Immature natural killer cell (primary cell): ENCODE results near the gene SOWAHA. TPM values are rescaled to one million over a fixed set of nuclear protein-coding genes. Genes with fewer than 3 reads are reported as not detected.
"Not testable (repeated sequence)": the region's sequence is repeated elsewhere in the genome, so short reads cannot be mapped to it uniquely, and the experiment has no call there.

Source experiments
- DNase-seq, 3 donors: peaks; one replicate each; pipeline ENCODE4 v3.0.0; 2022; ENCODE audit warnings: mixed read lengths in 1 of 3
- H3K27ac Mint-ChIP-seq, 6 donors: one replicate each; pipeline ENCODE4 v1.8.0; 2020; ENCODE audit warnings: mixed read lengths in 6 of 6, mild to moderate bottlenecking in 5 of 6, inconsistent platforms in 4 of 6, moderate library complexity in 3 of 6
- H3K27me3 Mint-ChIP-seq, 3 donors: one replicate each; pipeline ENCODE4 v1.8.0; 2020 to 2021; ENCODE audit warnings: low read depth in 3 of 3, mild to moderate bottlenecking in 3 of 3, mixed read lengths in 3 of 3, moderate library complexity in 3 of 3, inconsistent platforms in 1 of 3
- H3K36me3 Mint-ChIP-seq, 3 donors: one replicate each; pipeline ENCODE4 v1.8.0; 2020; ENCODE audit warnings: mixed read lengths in 3 of 3, inconsistent platforms in 2 of 3, mild to moderate bottlenecking in 2 of 3
- H3K4me1 Mint-ChIP-seq, 2 donors: one replicate each; pipeline ENCODE4 v1.8.0; 2020; ENCODE audit warnings: inconsistent platforms in 2 of 2, mild to moderate bottlenecking in 2 of 2, mixed read lengths in 2 of 2, moderate library complexity in 1 of 2
- H3K4me3 Mint-ChIP-seq, 5 donors: one replicate each; pipeline ENCODE4 v1.8.0; 2020; ENCODE audit warnings: mild to moderate bottlenecking in 5 of 5, mixed read lengths in 5 of 5, inconsistent platforms in 3 of 5, moderate library complexity in 3 of 5
- H3K9me3 Mint-ChIP-seq, 6 donors: one replicate each; pipeline ENCODE4 v1.8.0; 2020; ENCODE audit warnings: mild to moderate bottlenecking in 6 of 6, mixed read lengths in 6 of 6, inconsistent platforms in 4 of 6, moderate library complexity in 3 of 6
- polyA plus RNA-seq, 3 donors: library from polyadenylated mRNA; unstranded; fragments of 300-500 nt; fragmentation: Illumina TruSeq; gene quantifications; one replicate each; pipeline ENCODE4 v1.2.3, GENCODE V29; 2021

SOWAHA gene
- polyA plus RNA-seq, 3 donors from 2014 or later: not detected

DNA sequence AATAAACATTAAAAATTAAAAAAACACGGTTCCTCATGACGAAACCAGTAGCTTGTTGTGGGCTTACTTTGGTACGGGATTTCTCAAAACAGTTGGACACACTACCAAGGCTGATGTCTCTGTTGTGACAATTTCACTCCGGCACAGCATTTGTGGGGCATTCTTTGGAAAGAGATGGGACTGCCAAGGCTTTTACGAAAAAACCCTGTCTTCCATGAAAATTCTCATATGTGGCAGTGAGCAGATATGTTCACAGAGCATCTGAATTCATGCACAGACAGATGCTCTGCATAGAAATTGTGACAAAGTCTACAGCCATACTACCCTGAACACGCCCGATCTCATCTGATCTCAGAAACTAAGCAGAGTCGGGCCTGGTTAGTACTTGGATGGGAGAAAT, 35.2 kb downstream of the SOWAHA start:
- H3K9me3 Mint-ChIP-seq: no peaks in the 10 kb centered on the region
- no peaks in the 10 kb centered on the region for H3K4me1 Mint-ChIP-seq

GRCh38 chr5:132849347-132849746, 36.2 kb downstream of the SOWAHA start:
- Mint-ChIP-seq H3K4me1 (no peaks in the 10 kb centered on the region), H3K27ac (no peak overlapping the region), H3K9me3 (no peaks in the 10 kb centered on the region), H3K4me3 (no peak overlapping the region), H3K27me3 (no peaks in the 10 kb centered on the region), H3K36me3 (no peaks in the 10 kb centered on the region)
- DNase-seq: no peak

More for the DNA sequence above, 35.2 kb downstream of the SOWAHA start:
- no peaks in the 10 kb centered on the region for H3K27me3 Mint-ChIP-seq
- no peaks in the 10 kb centered on the region for H3K36me3 Mint-ChIP-seq
- H3K27ac Mint-ChIP-seq: no peak overlapping the region
- H3K4me3 Mint-ChIP-seq: no peak overlapping the region
- no peak for DNase-seq

DNA sequence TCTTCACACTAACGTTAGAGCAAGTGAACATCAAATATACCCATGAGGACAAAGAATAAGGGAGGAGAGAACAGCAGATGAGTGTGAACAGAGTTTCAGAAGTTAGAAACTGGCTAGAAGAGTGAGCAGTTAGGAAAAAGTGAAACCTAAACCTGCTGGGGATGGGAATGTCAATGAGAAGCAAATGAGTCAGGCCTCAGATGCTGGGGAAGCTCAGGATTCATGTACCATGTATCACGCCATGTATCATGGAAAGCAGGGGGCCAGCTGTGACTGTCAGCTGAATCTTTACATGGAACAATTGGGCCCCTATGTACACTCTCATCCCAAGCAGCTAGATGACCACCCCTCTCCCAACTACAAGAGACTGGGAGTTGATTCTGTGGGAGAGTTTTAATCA, 37.0 kb downstream of the SOWAHA start:
- no peak overlapping the region for H3K4me3 Mint-ChIP-seq
- H3K27ac Mint-ChIP-seq: no peak overlapping the region
- H3K4me1 Mint-ChIP-seq: no peaks in the 10 kb centered on the region

GRCh38 chr5:132853323-132853722, 40.2 kb downstream of the SOWAHA start:
- Mint-ChIP-seq H3K9me3 (no peaks in the 10 kb centered on the region), H3K4me3 (no peak overlapping the region), H3K27me3 (peaks cover 3 to 7% (median 5%) of the 10 kb centered on the region in 3 donors), H3K36me3 (no peaks in the 10 kb centered on the region), H3K27ac (no peak overlapping the region), H3K4me1 (no peaks in the 10 kb centered on the region)
- no peak for DNase-seq

More for the DNA sequence above, 37.0 kb downstream of the SOWAHA start:
- no peaks in the 10 kb centered on the region for H3K27me3 Mint-ChIP-seq
- H3K36me3 Mint-ChIP-seq: no peaks in the 10 kb centered on the region
- H3K9me3 Mint-ChIP-seq: no peaks in the 10 kb centered on the region
- DNase-seq: no peak

DNA sequence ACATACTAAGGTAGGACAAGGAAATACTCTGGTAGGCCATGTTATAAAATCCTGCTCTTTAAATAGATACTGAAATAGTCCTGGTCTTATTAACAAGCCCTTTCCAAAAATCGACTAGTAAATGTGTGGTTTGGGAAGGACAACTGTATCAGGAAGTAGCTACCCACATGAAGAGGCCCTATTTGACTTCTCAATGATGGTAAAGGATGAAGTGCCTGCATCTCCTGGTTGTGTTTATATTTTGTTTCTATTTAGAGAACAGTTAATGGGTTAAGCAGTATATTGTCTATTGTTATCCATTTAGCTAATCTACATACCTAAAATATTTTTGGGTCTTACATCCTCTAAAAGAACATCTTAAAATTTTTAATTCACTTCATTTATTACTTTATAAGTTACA, 40.7 kb downstream of the SOWAHA start:
- H3K27me3 Mint-ChIP-seq: peaks cover 3 to 7% (median 5%) of the 10 kb centered on the region in 3 donors
- DNase-seq: no peak
- no peaks in the 10 kb centered on the region for H3K4me1 Mint-ChIP-seq
- H3K4me3 Mint-ChIP-seq: no peak overlapping the region
- H3K9me3 Mint-ChIP-seq: no peaks in the 10 kb centered on the region
- no peaks in the 10 kb centered on the region for H3K36me3 Mint-ChIP-seq
- H3K27ac Mint-ChIP-seq: no peak overlapping the region

GRCh38 chr5:132854301-132854700, 41.2 kb downstream of the SOWAHA start:
- no peak overlapping the region for H3K27ac Mint-ChIP-seq
- H3K27me3 Mint-ChIP-seq: peaks cover 3 to 7% (median 5%) of the 10 kb centered on the region in 3 donors
- no peak overlapping the region for H3K4me3 Mint-ChIP-seq
- H3K9me3 Mint-ChIP-seq: no peaks in the 10 kb centered on the region
- no peaks in the 10 kb centered on the region for H3K4me1 Mint-ChIP-seq
- H3K36me3 Mint-ChIP-seq: no peaks in the 10 kb centered on the region
- no peak for DNase-seq

DNA sequence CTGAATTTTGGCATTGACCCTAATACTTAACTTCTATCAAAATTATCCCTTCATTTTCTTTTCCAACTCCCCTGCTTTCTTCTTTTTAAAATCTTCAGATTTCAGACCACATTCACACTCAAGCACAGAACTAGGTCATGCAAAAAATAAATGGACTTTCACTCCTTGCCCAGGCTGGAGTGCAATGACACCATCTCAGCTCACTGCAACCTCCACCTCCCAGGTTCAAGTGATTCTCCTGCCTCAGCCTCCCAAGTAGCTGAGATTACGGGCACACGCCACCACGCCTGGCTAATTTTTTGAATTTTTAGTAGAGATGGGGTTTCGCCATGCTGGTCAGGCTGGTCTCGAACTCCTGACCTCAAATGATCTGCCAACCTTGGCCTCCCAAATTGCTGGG, 41.9 kb downstream of the SOWAHA start:
- not testable (repeated sequence) for H3K36me3 Mint-ChIP-seq, DNase-seq, H3K4me1 Mint-ChIP-seq, H3K27ac Mint-ChIP-seq, H3K4me3 Mint-ChIP-seq, H3K9me3 Mint-ChIP-seq, H3K27me3 Mint-ChIP-seq

DNA sequence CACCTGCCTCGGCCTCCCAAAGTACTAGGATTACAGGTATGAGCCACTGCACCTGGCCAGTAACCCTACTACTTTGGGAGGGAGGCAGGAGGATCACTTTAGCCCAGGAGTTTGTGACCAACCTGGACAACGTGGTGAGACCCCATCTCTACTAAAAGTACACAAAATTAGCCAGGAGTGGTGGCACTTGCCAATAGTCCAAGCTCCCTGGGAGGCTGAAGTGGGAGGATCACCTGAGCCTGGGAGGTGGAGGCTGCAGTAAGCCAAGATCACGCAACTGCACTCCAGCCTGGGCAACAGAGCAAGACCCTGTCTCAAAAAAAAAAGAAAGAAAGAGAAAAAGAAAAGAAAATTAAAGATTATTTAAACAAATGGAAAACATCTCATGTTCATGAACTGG, 42.9 kb downstream of the SOWAHA start:
- no peaks in the 10 kb centered on the region for H3K36me3 Mint-ChIP-seq
- no peak for DNase-seq
- no peaks in the 10 kb centered on the region for H3K4me1 Mint-ChIP-seq
- no peak overlapping the region for H3K27ac Mint-ChIP-seq
- H3K9me3 Mint-ChIP-seq: no peaks in the 10 kb centered on the region
- no peak overlapping the region for H3K4me3 Mint-ChIP-seq
- H3K27me3 Mint-ChIP-seq: peaks cover 3 to 10% (median 7%) of the 10 kb centered on the region in 3 donors

GRCh38 chr5:132859889-132860437, 46.9 kb downstream of the SOWAHA start:
- Mint-ChIP-seq H3K36me3 (no peaks in the 10 kb centered on the region), H3K4me3 (no peak overlapping the region), H3K4me1 (no peaks in the 10 kb centered on the region), H3K27me3 (peaks cover 5 to 10% (median 7%) of the 10 kb centered on the region in 3 donors), H3K9me3 (no peaks in the 10 kb centered on the region), H3K27ac (no peak overlapping the region)
- DNase-seq: no peak

- no peak overlapping the region for H3K27ac Mint-ChIP-seq
- no peak overlapping the region for H3K4me3 Mint-ChIP-seq
- H3K4me1 Mint-ChIP-seq: peaks cover 6 to 7% of the 10 kb centered on the region in 2 donors
- no peaks in the 10 kb centered on the region for H3K9me3 Mint-ChIP-seq
- H3K36me3 Mint-ChIP-seq: no peaks in the 10 kb centered on the region
- no peak for DNase-seq
- H3K27me3 Mint-ChIP-seq: peaks cover 7% of the 10 kb centered on the region in 3 donors
Observed at GRCh38 chr5:132860742-132861141, 47.6 kb downstream of the SOWAHA start.

DNA sequence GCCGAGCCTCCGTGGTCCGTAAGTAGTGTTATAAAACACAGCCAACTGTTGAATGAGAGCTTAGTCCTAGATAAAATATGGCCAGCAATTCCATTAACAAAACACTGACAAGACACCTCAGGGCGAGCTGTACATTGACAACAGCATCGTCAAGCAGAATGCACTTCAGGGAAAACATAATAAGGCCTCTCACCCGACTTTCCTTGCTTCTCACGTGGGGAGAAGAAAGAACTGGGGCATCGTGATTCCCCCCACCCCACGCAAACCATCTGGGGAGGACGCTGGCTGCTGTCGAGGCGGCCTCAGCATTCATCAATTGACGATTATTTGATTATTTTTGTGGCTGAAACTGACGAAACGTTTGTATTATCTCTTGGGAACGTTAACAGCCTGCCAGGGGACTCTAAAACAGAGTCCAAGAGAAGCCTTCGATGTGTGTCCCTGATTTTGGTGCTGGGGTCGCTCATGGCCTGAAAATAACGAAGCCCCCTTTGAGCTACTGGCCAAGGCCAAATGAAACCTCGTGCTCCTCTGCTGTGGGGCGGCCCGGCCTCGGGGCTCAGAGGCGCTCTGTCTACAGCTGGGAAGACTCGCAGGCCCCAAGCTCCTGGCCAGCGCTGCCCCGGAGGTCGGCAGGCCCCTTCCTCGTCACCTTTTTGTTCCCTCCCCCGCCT, 52.7 kb downstream of the SOWAHA start:
- peak overlapping the region; percentile 98 to 100 (median 99) for H3K4me3 Mint-ChIP-seq
- H3K9me3 Mint-ChIP-seq: no peaks in the 10 kb centered on the region
- no peaks in the 10 kb centered on the region for H3K36me3 Mint-ChIP-seq
- peaks cover 3 to 13% (median 12%) of the 10 kb centered on the region in 3 donors for H3K27me3 Mint-ChIP-seq
- no peak for DNase-seq
- peak overlapping the region; percentile 99 to 100 (median 100) for H3K27ac Mint-ChIP-seq
- H3K4me1 Mint-ChIP-seq: peaks cover 23 to 36% of the 10 kb centered on the region in 2 donors

Other genes starting within 250 kb of the SOWAHA start
- gene IL13, start 155.1 kb upstream of the SOWAHA start, polyA plus RNA-seq: under 1 TPM in 1 of 3 donors, not detected in 2; 0.28 TPM
- gene IL4, start 139.3 kb upstream of the SOWAHA start, polyA plus RNA-seq: not detected
- gene KIF3A, start 75.8 kb upstream of the SOWAHA start, polyA plus RNA-seq: 10 to 100 TPM in 1 of 3 donors, 1 to 10 TPM in 2; 7.4 to 13.5 (median 8.2) TPM
- 1 to 10 TPM in 1 of 3 donors, under 1 TPM in 1, not detected in 1; 0.13 to 1.3 TPM for gene CCNI2, start 65.9 kb upstream of the SOWAHA start, polyA plus RNA-seq
- 1 to 10 TPM in 2 of 3 donors, under 1 TPM in 1; 0.79 to 1.3 (median 1.2) TPM for gene SEPTIN8, start 36.1 kb upstream of the SOWAHA start, polyA plus RNA-seq
- gene SHROOM1, start 17.3 kb downstream of the SOWAHA start, polyA plus RNA-seq: 1 to 10 TPM in 1 of 3 donors, not detected in 2; 1.4 TPM
- under 1 TPM in 1 of 3 donors, not detected in 2; 0.12 TPM for gene GDF9, start 53.2 kb downstream of the SOWAHA start, polyA plus RNA-seq
- gene UQCRQ, start 53.3 kb downstream of the SOWAHA start, polyA plus RNA-seq: 100 to 1,000 TPM; 554 to 923 (median 597) TPM
- gene LEAP2, start 60.4 kb downstream of the SOWAHA start, polyA plus RNA-seq: 1 to 10 TPM in 1 of 3 donors, under 1 TPM in 2; 0.50 to 2.0 (median 0.54) TPM
- 10 to 100 TPM; 10.7 to 31.8 (median 11.7) TPM for gene AFF4, start 150.3 kb downstream of the SOWAHA start, polyA plus RNA-seq
- gene ZCCHC10, start 213.2 kb downstream of the SOWAHA start, polyA plus RNA-seq: 10 to 100 TPM; 44.4 to 47.6 (median 44.5) TPM
- gene HSPA4, start 238.7 kb downstream of the SOWAHA start, polyA plus RNA-seq: 10 to 100 TPM; 17.3 to 51.3 (median 32.3) TPM